DMS 273 treated with DMSO at 0.1 percent for 48 hours (cell line): ENCODE data around the gene GSTM2.
A peak's percentile ranks its signal among the peaks of the same experiment; 100 is the strongest.
"Not testable (repeated sequence)": the region's sequence is repeated elsewhere in the genome, so short reads cannot be mapped to it uniquely, and the experiment has no call there.

ENCODE experiments used
- DNase-seq: peaks from one replicate; lab custom pipeline; 2025; lab: John Stamatoyannopoulos, UW

GSTM2 gene

GRCh38 chr1:109677459-109677858, 9.6 kb downstream of the GSTM2 start:
- DNase-seq = no peak

GRCh38 chr1:109678637-109679036, 10.8 kb downstream of the GSTM2 start:
- not testable (repeated sequence) for DNase-seq

DNA sequence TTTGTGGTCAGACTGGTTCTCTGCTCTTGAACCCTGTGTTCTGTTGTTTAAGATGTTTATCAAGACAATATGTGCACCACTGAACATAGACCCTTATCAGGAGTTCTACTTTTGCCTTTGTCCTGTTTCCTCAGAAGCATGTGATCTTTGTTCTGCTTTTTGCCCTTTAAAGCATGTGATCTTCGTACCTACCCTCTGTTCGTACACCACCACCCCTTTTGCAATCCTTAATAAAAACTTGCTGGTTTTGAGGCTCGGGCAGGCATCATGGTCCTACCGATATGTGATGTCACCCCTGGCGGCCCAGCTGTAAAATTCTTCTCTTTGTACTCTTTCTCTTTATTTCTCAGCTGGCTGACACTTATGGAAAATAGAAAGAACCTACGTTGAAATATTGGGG, 16.9 kb downstream of the GSTM2 start:
- DNase-seq = not testable (repeated sequence)

DNA sequence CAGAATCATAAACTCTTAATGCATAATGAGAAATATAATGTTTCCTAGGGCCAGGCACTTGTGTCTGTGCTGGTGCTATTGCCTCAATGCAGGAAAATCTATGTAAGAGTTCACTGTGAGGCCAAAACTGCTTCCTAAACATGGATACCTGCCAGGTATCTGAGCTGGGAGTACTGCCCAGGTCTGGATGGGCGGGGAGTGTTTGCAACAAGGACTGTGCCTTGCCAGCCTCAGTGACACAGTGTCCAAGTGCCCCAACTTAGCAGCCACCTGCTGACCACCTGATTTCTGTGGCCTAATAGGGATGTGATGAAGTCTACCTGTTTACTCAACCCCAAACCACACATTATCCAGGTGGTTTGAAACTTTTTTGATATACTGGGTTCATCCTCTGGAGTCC, 17.5 kb downstream of the GSTM2 start:
- DNase-seq = not testable (repeated sequence)

GRCh38 chr1:109685890-109686289, 18.0 kb downstream of the GSTM2 start:
- not testable (repeated sequence) for DNase-seq

- DNase-seq = not testable (repeated sequence)
Observed at GRCh38 chr1:109687109-109687508, 19.3 kb downstream of the GSTM2 start.

DNA sequence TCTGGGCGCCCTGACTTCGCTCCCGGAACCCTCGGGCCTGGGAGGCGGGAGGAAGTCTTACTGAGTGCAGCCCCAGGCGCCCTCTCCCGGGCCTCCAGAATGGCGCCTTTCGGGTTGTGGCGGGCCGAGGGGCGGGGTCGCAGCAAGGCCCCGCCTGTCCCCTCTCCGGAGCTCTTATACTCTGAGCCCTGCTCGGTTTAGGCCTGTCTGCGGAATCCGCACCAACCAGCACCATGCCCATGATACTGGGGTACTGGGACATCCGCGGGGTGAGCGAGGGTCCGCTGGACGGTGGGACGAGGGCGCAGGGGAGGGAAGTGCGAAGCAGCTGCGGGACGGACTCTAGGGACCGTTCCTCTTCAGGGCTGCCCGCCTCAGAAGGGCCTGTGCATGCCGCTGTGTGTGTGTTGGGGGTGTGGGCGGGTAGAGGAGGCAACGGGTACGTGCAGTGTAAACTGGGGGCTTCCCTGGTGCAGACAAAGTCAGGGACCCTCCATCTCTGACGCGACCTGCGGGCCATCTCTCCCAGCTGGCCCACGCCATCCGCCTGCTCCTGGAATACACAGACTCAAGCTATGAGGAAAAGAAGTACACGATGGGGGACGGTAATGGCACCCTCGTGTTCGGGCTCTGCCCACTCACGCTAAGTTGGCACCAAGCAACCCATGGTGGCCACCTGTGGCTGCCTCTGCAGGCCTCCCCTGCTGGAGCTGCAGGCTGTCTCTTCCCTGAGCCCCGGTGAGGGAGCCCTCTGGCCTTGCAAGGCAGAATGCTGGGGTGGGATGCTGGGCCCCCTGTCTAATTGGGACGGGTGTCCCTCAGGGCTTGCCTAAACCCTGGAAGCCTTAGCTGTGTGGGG, 20.0 kb downstream of the GSTM2 start, which contains the start of gene GSTM1:
Gene GSTM1 (plus strand): TSS at position 177 of the 859 bp plus-strand sequence. CDS start 57 bp downstream, at position 234.
- DNase-seq = peak; percentile 56

DNA sequence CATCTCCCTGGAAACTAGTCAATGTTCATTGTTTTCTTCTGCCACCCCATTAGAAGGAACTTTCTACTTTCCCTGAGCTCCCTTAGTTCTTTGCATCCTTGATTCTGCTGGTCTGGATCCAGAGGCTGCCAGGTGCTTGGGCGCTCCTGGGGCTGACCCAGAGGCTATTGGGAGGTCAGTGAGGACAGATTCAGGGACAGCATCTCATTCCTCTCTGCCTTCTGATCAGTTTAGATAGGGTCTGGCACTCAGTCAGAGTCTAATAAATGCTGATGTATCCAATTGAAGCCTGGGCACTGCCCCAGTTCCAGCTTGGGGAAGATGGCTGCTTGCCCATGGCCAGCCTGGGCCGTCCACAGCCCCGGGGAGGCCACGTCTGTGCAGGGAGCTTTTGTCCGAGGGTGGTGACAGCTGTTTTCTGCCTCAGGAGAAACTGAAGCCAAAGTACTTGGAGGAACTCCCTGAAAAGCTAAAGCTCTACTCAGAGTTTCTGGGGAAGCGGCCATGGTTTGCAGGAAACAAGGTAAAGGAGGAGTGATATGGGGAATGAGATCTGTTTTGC, 22.1 kb downstream of the GSTM2 start:
- DNase-seq = no peak

- DNase-seq = no peak
Observed at GRCh38 chr1:109691759-109692158, 23.9 kb downstream of the GSTM2 start.

GRCh38 chr1:109694400-109694799, 26.5 kb downstream of the GSTM2 start:
- DNase-seq = not testable (repeated sequence)

DNA sequence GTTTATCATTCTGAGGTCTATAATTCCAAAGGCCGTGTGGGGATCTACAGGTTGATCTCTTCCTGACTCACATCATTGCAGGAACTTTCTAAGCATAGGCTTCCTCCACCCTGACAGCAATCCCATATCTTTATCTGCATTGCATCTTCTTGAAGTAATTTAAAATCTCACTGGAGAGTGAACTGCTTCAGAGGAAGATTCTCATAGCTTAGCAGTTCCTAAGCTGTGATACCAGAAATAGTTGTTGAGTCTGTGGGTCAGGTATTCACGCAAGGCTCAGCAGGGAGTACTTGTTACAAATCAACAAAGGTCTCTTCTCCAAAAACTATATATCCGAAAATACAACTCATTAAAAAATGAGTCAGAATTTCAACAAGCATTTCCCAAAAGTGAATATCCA, 27.3 kb downstream of the GSTM2 start:
- not testable (repeated sequence) for DNase-seq

- no peak for DNase-seq
Observed at GRCh38 chr1:109697066-109697465, 29.2 kb downstream of the GSTM2 start.

DNA sequence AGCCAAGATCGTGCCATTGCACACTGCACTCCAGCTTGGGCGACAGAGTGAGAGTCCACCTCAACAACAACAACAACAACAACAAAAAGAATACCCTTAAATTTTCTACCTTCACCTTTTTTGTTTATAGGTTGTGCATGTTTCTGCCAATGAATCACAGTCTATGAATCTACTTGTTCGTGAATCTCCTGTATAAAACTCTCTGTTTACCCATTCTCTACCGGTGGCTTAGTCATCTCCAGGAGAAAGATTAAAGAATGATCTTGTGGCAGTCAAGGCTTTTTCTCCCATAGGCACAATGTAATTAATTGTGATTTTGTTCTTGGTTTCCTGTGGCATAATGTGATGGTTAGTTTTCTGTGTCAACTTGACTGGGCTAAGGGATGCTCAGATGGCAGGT, 30.0 kb downstream of the GSTM2 start:
- DNase-seq = not testable (repeated sequence)

GRCh38 chr1:109702940-109703339, 35.1 kb downstream of the GSTM2 start:
- DNase-seq = not testable (repeated sequence)

DNA sequence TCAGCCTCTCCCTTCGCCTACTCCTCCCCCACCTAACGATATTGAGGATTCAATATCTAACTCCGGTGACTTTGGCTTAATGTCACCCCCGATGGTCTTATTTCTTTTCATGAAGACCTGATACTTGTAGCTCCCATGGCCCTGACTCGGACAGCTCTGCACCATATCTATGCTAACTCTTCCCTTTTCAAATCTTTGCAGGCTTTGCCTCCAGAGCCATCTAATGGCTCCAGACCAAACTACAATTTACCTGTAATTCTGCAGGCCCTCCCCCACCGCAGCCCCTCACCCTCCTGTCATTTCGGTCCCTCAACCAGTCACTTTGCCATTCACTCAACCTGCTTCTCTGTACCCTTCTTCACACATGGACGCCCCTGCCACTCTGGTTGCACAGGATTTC, 36.3 kb downstream of the GSTM2 start:
- no peak for DNase-seq

DNA sequence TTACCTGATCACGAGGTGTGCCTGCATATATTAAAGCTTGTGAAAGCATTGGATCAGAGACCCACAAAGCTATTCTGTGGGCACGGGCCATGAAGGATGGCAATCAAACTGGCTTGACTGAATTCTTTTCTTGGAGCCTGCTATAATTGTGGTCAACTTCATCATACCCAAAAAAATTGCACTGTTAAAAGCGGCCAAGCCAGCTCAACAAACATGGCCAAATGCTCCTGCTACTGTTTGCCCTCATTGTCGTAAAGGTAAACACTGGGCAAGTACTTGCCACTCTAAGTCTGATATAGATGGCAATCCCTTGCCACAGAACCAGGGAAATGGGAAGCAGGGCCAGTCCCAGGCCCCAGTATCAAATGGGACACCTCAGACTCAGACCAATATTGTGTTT, 37.6 kb downstream of the GSTM2 start:
- no peak for DNase-seq

- not testable (repeated sequence) for DNase-seq
Observed at GRCh38 chr1:109708949-109709348, 41.1 kb downstream of the GSTM2 start.

DNA sequence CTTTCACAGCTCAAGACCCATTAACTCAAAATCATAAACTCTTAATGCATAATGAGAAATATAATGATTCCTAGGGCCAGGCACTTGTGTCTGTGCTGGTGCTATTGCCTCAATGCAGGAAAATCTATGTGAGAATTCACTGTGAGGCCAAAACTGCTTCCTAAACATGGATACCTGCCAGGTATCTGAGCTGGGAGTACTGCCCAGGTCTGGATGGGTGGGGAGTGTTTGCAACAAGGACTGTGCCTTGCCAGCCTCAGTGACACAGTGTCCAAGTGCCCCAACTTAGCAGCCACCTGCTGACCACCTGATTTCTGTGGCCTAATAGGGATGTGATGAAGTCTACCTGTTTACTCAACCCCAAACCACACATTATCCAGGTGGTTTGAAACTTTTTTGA, 42.0 kb downstream of the GSTM2 start:
- not testable (repeated sequence) for DNase-seq

GRCh38 chr1:109711593-109712320, 43.9 kb downstream of the GSTM2 start, which contains the start of gene GSTM5:
Gene GSTM5, plus strand, starts transcription at chr1:109712251. Its CDS starts 62 bp downstream, at chr1:109712313.
- not testable (repeated sequence) for DNase-seq

GRCh38 chr1:109712321-109712864, 44.5 kb downstream of the GSTM2 start:
- no peak for DNase-seq

DNA sequence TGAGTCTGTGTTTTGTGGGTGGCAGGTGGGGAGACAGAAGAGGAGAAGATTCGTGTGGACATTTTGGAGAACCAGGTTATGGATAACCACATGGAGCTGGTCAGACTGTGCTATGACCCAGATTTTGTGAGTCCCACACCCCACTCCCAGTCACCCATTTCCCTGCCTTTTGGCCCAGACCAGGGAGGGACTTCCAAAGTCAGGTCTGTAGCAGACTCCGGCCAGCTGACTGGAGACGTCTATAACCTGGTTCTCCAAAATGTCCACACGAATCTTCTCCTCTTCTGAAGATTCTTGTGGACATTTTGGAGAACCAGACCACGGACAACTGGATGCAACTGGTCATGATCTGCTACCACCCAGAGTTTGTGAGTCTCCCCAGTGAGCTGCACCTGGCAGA, 45.8 kb downstream of the GSTM2 start:
- DNase-seq = no peak

- DNase-seq = no peak
Observed at GRCh38 chr1:109714661-109715372, 47.0 kb downstream of the GSTM2 start.
